ENCODE data around the gene TNK1. TPM values are rescaled to one million over a fixed set of nuclear protein-coding genes. Genes with fewer than 3 reads are reported as not detected.

Gene TNK1
- total and polyA plus RNA-seq, 2 of the 8 experiments (the other 6 are each of a cell fraction or from before 2014, with no cell fraction given) = 7.6 to 9.5 TPM

GRCh38 chr17:7428557-7428956, 47.7 kb downstream of the TNK1 start, which contains the start of gene SPEM3 (continued):
- TF ChIP-seq TCF12 (IDR thresholded peaks at IDR 0.05; ENCODE audit: low read depth, low read length) = no peak
- TF ChIP-seq TBP (IDR thresholded peaks at IDR 0.05; ENCODE audit: low read depth, low read length) = no peak
- no peak for TF ChIP-seq HDAC6 (IDR thresholded peaks at IDR 0.05; ENCODE audit: low read depth, low read length)
- no peak for TF ChIP-seq POLR2AphosphoS5 (IDR thresholded peaks at IDR 0.05; ENCODE audit: low read depth, low read length)
- no peak for TF ChIP-seq CHD2 (IDR thresholded peaks at IDR 0.05; ENCODE audit: low read length)
- no peak for TF ChIP-seq SUZ12 (IDR thresholded peaks at IDR 0.05; ENCODE audit: low read length)
- TF ChIP-seq SP4 (IDR thresholded peaks at IDR 0.05; ENCODE audit: low read length) = no peak
- no peak for TF ChIP-seq POLR2A (IDR thresholded peaks at IDR 0.05; ENCODE audit: control extremely low read depth in 1 of 2, low read depth in 2 of 2, low read length in 2 of 2)
